ENCODE measurements around the gene CASP7.

- no peak for TF ChIP-seq MAX (IDR thresholded peaks at IDR 0.05)
- peak in 1 of 3 experiments; percentile 7; a peak in 1 of 4 replicates for TF ChIP-seq CTCF (IDR thresholded peaks at IDR 0.05; ENCODE audit: control extremely low read depth in 1 of 3, insufficient read depth in 1 of 3, low read depth in 1 of 3, low read length in 3 of 3)
- no peak for TF ChIP-seq MAFK (IDR thresholded peaks at IDR 0.05; ENCODE audit: low read depth, low read length)
- no peak for TF ChIP-seq TAF1 (IDR thresholded peaks at IDR 0.05; ENCODE audit: low read depth, low read length)
- peak; percentile 8 to 28; a peak in 3 of 4 replicates for TF ChIP-seq RAD21 (IDR thresholded peaks at IDR 0.05 in 1 of 2, conservative IDR thresholded peaks at IDR 0.05 in 1 of 2; ENCODE audit: low read depth in 2 of 2, low read length in 2 of 2)
- no peak for TF ChIP-seq POLR2A (IDR thresholded peaks at IDR 0.05; ENCODE audit: control extremely low read depth in 1 of 2, low read depth in 2 of 2, low read length in 2 of 2)
- TF ChIP-seq KDM5A (IDR thresholded peaks at IDR 0.05; ENCODE audit: low read length), result no peak
- TF ChIP-seq EZH2 (IDR thresholded peaks at IDR 0.05; ENCODE audit: low read depth, low read length, severe bottlenecking), result no peak
- no peak for TF ChIP-seq USF2 (IDR thresholded peaks at IDR 0.05; ENCODE audit: low read length)
- TF ChIP-seq EP300 (IDR thresholded peaks at IDR 0.05; ENCODE audit: borderline replicate concordance in 1 of 2, low read depth in 2 of 2, low read length in 2 of 2), result no peak
- peak; percentile 89 for TF ChIP-seq CEBPB (IDR thresholded peaks at IDR 0.05; ENCODE audit: low read depth, low read length)
Measured at GRCh38 chr10:113735913-113736312, 56.2 kb downstream of the CASP7 start.
